Adipocyte (in vitro differentiated cells): ENCODE results near the gene PGM1.
A peak's percentile ranks its signal among the peaks of the same experiment; 100 is the strongest.

Experiments
- DNase-seq: peaks from one replicate; pipeline ENCODE4 v3.0.0-alpha.2; 2015; ENCODE audit warnings: low read depth
- H3K27me3 ChIP-seq: replicated peaks from 2 replicates; pipeline ENCODE4 v1.7.0; 2013; ENCODE audit warnings: mild to moderate bottlenecking, low read length, moderate library complexity; ENCODE audit not compliant: control insufficient read depth, insufficient read depth
- H3K36me3 ChIP-seq: 2 replicates; pipeline ENCODE4 v1.7.0; 2013; ENCODE audit warnings: low read length, mild to moderate bottlenecking, moderate library complexity; ENCODE audit not compliant: control insufficient read depth, insufficient read depth, severe bottlenecking
- H3K4me1 ChIP-seq: 2 replicates; pipeline ENCODE4 v1.7.0; 2013; ENCODE audit warnings: mild to moderate bottlenecking, low read length, moderate library complexity; ENCODE audit not compliant: control insufficient read depth, insufficient read depth
- H3K4me3 ChIP-seq: 2 replicates; pipeline ENCODE4 v1.7.0; 2013; ENCODE audit warnings: mild to moderate bottlenecking, low read length, moderate library complexity
- H3K9ac ChIP-seq: 2 replicates; pipeline ENCODE4 v1.7.0; 2013; ENCODE audit warnings: mild to moderate bottlenecking, low read length, moderate library complexity
- H3K9me3 ChIP-seq: 2 replicates; pipeline ENCODE4 v1.7.0; 2013; ENCODE audit warnings: mild to moderate bottlenecking, low read length, moderate library complexity; ENCODE audit not compliant: control insufficient read depth

Gene PGM1

DNA sequence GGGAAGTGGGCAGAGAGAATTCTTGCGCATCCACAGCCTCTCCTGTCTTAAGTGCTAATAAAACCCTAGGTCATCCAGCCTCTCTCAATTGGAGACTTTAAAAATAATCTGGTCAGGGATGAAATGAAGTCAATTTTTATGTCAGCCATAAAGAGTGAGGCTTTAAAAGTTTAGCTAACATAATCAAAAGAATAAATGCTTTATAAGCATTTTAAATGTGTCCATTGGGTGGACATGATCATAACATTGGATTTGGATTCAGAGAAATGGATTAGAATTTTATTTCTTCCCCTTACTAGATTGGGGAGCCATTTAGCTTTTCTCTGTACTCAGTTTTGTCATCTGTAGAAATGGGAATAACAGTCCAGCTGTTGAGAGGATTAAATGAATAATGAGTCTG lies 55.5 kb downstream of the PGM1 start:
- Histone ChIP-seq H3K4me1 (peaks cover 54% of the 10 kb centered on the region), H3K9me3 (no peaks in the 10 kb centered on the region), H3K36me3 (peaks cover 69% of the 10 kb centered on the region), H3K4me3 (no peak overlapping the region), H3K27me3 (no peaks in the 10 kb centered on the region), H3K9ac (no peak overlapping the region)
- no peak for DNase-seq

- H3K27me3 ChIP-seq, result no peaks in the 10 kb centered on the region
- peaks cover 30% of the 10 kb centered on the region for H3K4me1 ChIP-seq
- DNase-seq, result peak; percentile 50
- no peaks in the 10 kb centered on the region for H3K9me3 ChIP-seq
- no peak overlapping the region for H3K4me3 ChIP-seq
- H3K36me3 ChIP-seq, result peaks cover 87% of the 10 kb centered on the region
- peak overlapping the region; percentile 24 for H3K9ac ChIP-seq
Measured at GRCh38 chr1:63651161-63651701, 58.0 kb downstream of the PGM1 start.

DNA sequence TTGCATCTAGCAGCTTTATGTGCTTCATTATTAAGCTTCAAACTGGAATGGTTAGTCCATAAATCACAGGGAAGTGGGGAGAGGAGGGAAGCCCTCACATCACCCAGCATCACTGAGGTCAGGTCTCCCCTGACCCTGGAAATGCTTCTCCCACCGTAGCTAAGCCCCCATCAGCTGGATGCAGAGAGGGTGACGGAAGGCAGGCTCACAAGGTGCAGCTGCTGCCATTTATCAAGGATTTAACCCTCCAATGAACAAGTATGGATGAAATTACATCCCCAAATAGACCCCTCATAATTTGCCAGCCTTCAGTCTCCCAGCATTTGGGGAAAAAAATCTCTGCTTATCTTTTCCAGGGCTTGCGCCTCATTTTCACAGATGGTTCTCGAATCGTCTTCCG lies 60.8 kb downstream of the PGM1 start:
- no peak overlapping the region for H3K9ac ChIP-seq
- peaks cover 17% of the 10 kb centered on the region for H3K4me1 ChIP-seq
- DNase-seq, result no peak
- H3K9me3 ChIP-seq, result no peaks in the 10 kb centered on the region
- peaks cover 92% of the 10 kb centered on the region for H3K36me3 ChIP-seq
- H3K4me3 ChIP-seq, result no peak overlapping the region
- H3K27me3 ChIP-seq, result no peaks in the 10 kb centered on the region

- no peak overlapping the region for H3K4me3 ChIP-seq
- DNase-seq, result no peak
- no peak overlapping the region for H3K9ac ChIP-seq
- H3K4me1 ChIP-seq, result peaks cover 23% of the 10 kb centered on the region
- H3K9me3 ChIP-seq, result no peaks in the 10 kb centered on the region
- H3K36me3 ChIP-seq, result peaks cover 63% of the 10 kb centered on the region
- H3K27me3 ChIP-seq, result no peaks in the 10 kb centered on the region
Measured at GRCh38 chr1:63659448-63659847, 66.2 kb downstream of the PGM1 start.

GRCh38 chr1:63662056-63662836 lies 69.0 kb downstream of the PGM1 start:
- Histone ChIP-seq H3K4me1 (peaks cover 23% of the 10 kb centered on the region), H3K36me3 (peaks cover 36% of the 10 kb centered on the region), H3K4me3 (no peak overlapping the region), H3K27me3 (no peaks in the 10 kb centered on the region), H3K9ac (peak overlapping the region; percentile 74), H3K9me3 (peaks cover 8% of the 10 kb centered on the region)
- DNase-seq, result peak; percentile 76

- DNase-seq, result no peak
- peak overlapping the region; percentile 74 for H3K9ac ChIP-seq
- peaks cover 23% of the 10 kb centered on the region for H3K4me1 ChIP-seq
- H3K4me3 ChIP-seq, result no peak overlapping the region
- peaks cover 30% of the 10 kb centered on the region for H3K36me3 ChIP-seq
- H3K9me3 ChIP-seq, result peaks cover 8% of the 10 kb centered on the region
- H3K27me3 ChIP-seq, result no peaks in the 10 kb centered on the region
Measured at GRCh38 chr1:63662841-63663240, 69.6 kb downstream of the PGM1 start.

DNA sequence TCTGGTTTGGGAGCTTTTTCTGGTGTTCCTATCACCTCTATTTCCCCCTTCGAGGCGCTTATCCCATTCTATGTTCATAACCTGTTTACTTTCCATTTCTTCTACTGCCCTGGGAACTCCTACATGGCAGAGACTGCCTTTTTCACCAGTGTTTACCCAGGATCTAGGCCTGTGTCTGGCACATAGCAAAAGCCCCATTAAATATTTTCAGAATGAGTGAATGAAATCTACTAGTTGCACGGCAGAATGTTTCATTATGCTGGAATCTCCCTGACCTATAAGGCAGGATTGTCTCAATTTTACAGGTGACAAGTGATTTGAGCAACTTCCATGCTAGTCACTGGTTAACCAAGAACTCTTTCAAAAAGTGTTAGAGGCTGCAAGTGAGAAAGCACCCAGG lies 70.1 kb downstream of the PGM1 start:
- no peaks in the 10 kb centered on the region for H3K27me3 ChIP-seq

DNA sequence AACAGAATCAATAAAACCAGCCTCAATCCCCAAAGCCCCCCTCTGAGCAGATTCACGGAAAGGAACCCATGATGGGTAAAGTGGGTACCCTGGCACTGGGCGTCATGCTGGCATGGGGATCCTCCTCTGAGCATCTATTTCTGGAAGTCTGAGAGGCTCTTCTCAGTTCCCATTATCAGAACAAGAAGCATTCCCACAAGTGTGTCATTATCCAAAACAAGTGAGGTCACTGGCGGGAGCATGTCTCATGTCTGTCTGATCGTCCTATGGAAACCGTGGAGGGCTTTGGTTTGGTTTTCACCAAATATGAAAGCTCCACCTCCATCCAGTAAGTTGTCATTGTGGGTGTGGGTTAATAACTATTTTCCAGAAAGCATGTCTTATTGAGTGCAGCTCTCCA lies 70.7 kb downstream of the PGM1 start:
- peaks cover 27% of the 10 kb centered on the region for H3K36me3 ChIP-seq
- no peak for DNase-seq
- H3K4me3 ChIP-seq, result no peak overlapping the region
- no peak overlapping the region for H3K9ac ChIP-seq
- H3K4me1 ChIP-seq, result peaks cover 23% of the 10 kb centered on the region
- H3K9me3 ChIP-seq, result peaks cover 8% of the 10 kb centered on the region
- H3K27me3 ChIP-seq, result no peaks in the 10 kb centered on the region

More for the DNA sequence above, 70.1 kb downstream of the PGM1 start:
- Histone ChIP-seq H3K4me1 (peaks cover 23% of the 10 kb centered on the region), H3K9ac (peak overlapping the region; percentile 74), H3K9me3 (peaks cover 8% of the 10 kb centered on the region), H3K4me3 (no peak overlapping the region), H3K36me3 (peaks cover 28% of the 10 kb centered on the region)
- DNase-seq, result peak; percentile 50

- no peak for DNase-seq
- peaks cover 23% of the 10 kb centered on the region for H3K4me1 ChIP-seq
- H3K36me3 ChIP-seq, result peaks cover 18% of the 10 kb centered on the region
- no peaks in the 10 kb centered on the region for H3K27me3 ChIP-seq
- H3K9me3 ChIP-seq, result peaks cover 8% of the 10 kb centered on the region
- H3K4me3 ChIP-seq, result no peak overlapping the region
- no peak overlapping the region for H3K9ac ChIP-seq
Measured at GRCh38 chr1:63664742-63665141, 71.5 kb downstream of the PGM1 start.

DNA sequence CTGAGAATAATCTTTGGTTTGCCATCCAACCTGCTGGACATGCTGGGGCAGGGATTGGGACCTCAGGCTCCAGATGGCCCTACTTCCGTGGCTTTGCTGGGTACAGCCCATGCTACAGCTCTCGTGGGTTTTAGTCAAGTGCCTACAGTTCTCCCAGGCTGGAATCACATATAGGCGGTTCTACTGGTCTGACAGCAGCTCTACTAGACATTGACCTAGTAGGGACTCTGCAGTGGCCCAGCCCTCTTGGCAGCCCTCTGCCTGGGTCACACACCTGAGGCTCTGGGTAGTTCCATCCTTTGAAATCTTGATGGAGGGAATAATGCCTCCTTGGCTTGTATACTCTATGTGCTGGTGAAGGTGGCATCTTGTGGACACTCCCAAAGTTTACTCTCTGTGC lies 72.2 kb downstream of the PGM1 start:
- Histone ChIP-seq H3K36me3 (peaks cover 12% of the 10 kb centered on the region), H3K4me3 (no peak overlapping the region), H3K9ac (no peak overlapping the region), H3K9me3 (peaks cover 8% of the 10 kb centered on the region), H3K27me3 (no peaks in the 10 kb centered on the region), H3K4me1 (peaks cover 23% of the 10 kb centered on the region)
- DNase-seq, result no peak

DNA sequence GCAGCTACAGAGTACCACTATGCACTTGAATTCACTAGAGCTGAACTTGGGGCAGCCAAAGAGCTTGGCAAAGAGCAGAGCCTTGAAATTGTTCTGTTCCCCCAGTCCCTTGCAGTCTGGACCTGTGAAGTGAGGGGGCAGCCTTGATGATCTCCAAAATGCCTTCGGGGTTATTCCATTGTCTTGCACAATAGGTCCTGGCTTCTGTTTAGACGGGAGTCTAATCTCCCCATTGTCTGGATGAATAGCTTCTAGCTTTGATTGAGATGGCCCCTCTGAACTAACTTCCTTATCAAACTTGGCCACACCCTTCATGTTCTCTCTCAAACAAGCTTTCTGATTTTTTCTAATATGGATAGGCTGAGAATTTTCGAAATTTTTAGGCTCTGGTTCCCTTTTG lies 72.6 kb downstream of the PGM1 start:
- H3K9me3 ChIP-seq, result peaks cover 8% of the 10 kb centered on the region
- no peak for DNase-seq
- no peak overlapping the region for H3K9ac ChIP-seq
- H3K27me3 ChIP-seq, result no peaks in the 10 kb centered on the region
- peaks cover 7% of the 10 kb centered on the region for H3K36me3 ChIP-seq
- peaks cover 23% of the 10 kb centered on the region for H3K4me1 ChIP-seq
- H3K4me3 ChIP-seq, result no peak overlapping the region
